HCT116 (cell line): ENCODE measurements around the gene NTNG2. TPM values are rescaled to one million over a fixed set of nuclear protein-coding genes. Genes with fewer than 3 reads are reported as not detected.
A peak's percentile ranks its signal among the peaks of the same experiment; 100 is the strongest.

ENCODE experiments used
- ATAC-seq: fragments of 200-7000 bp; cut with Tn5 transposase; 2 replicates; pipeline ENCODE4 v1.9.1; 2020; ENCODE audit warnings: mild to moderate bottlenecking, moderate library complexity
- BruUV-seq: library from RNA; stranded (reverse); fragments of 400-500 nt; replicated peaks from 2 replicates; lab custom pipeline; 2021; lab: Mats Ljungman, UMichigan
- CTCF ChIA-PET: fragments of 300-600 bp; sonication (Branson Sonifier 250); formaldehyde crosslinking; loops from one replicate; lab custom pipeline; 2021; ENCODE audit warnings: antibody characterized with exemption; lab: Charles Lee
- POLR2A ChIA-PET: fragments of 300-600, 350-600 bp; sonication (Branson Sonifier 250); formaldehyde crosslinking; loops from one replicate; lab custom pipeline; 2021; ENCODE audit warnings: antibody characterized with exemption; lab: Charles Lee
- RAD21 ChIA-PET, 2 experiments: fragments of 300-600 bp; sonication (Branson Sonifier 250); formaldehyde crosslinking; loops; one replicate each; lab custom pipeline; 2023; ENCODE audit warnings: low total read pairs in 2 of 2; ENCODE audit not compliant: uncharacterized antibody in 2 of 2, unreplicated experiment in 2 of 2, low non-redundant PET in 1 of 2; lab: Charles Lee
- DNase-seq: peaks from one replicate; pipeline ENCODE4 v3.0.0-alpha.2; 2010; ENCODE audit warnings: low read depth, low spot score
- H2AFZ ChIP-seq: fragments of 200-600 bp; shearing (Covaris generic), sonication (generic); 2 replicates; pipeline ENCODE4 v1.6.1; 2017; ENCODE audit warnings: low read depth, mixed run types, mixed read lengths, antibody characterized with exemption, low read length; ENCODE audit not compliant: poor library complexity, severe bottlenecking
- H3K27ac ChIP-seq: 2 replicates; pipeline ENCODE4 v1.5.1; 2012; ENCODE audit warnings: low read depth, low read length
- H3K27me3 ChIP-seq: fragments of 200-600 bp; sonication (generic); 2 replicates; pipeline ENCODE4 v1.6.1; 2016; ENCODE audit warnings: mixed run types, low read length, mixed read lengths; ENCODE audit not compliant: insufficient read depth
- H3K36me3 ChIP-seq, 2 experiments: fragments of 200-500 bp in 1 of 2; fragments of 200-600 bp in 1 of 2; sonication (Bioruptor generic) in 1 of 2; sonication (generic) in 1 of 2; 2 replicates each; pipeline versions ENCODE4 v1.5.1 to v1.6.1; 2014 to 2016; ENCODE audit warnings: low read length in 2 of 2, inconsistent platforms in 1 of 2, mixed read lengths in 1 of 2, mixed run types in 1 of 2; ENCODE audit not compliant: insufficient read depth in 2 of 2, control insufficient read depth in 1 of 2
- H3K4me1 ChIP-seq, 2 experiments: fragments of 200-600 bp in 1 of 2; sonication (generic) in 1 of 2; 2 replicates each; pipeline versions ENCODE4 v1.5.1 to v1.6.1; 2012 to 2017; ENCODE audit warnings: low read length in 2 of 2, inconsistent platforms in 1 of 2, mild to moderate bottlenecking in 1 of 2, mixed read lengths in 1 of 2, mixed run types in 1 of 2, moderate library complexity in 1 of 2; ENCODE audit not compliant: insufficient read depth in 2 of 2, control insufficient read depth in 1 of 2
- H3K4me2 ChIP-seq: fragments of 200-600 bp; sonication (generic); 2 replicates; pipeline ENCODE4 v1.6.1; 2017; ENCODE audit warnings: mixed run types, low read length, mixed read lengths
- H3K4me3 ChIP-seq, 2 experiments: fragments of 200-600 bp in 1 of 2; sonication (generic) in 1 of 2; replicated peaks in 1 of 2; 2 replicates each; pipeline ENCODE4 v1.5.1; 2011 to 2016; ENCODE audit warnings: low read length in 2 of 2, control low read depth in 1 of 2, low read depth in 1 of 2, mild to moderate bottlenecking in 1 of 2, mixed read lengths in 1 of 2, mixed run types in 1 of 2
- H3K79me2 ChIP-seq: fragments of 200-600 bp; sonication (generic); 2 replicates; pipeline ENCODE4 v1.6.1; 2017; ENCODE audit warnings: mild to moderate bottlenecking, mixed run types, low read length, moderate library complexity, mixed read lengths; ENCODE audit not compliant: insufficient read depth
- H3K9ac ChIP-seq: fragments of 200-600 bp; sonication (generic); 2 replicates; pipeline ENCODE4 v1.6.1; 2016; ENCODE audit warnings: low read length, mixed read lengths
- H3K9me2 ChIP-seq: fragments of 200-600 bp; sonication (generic), shearing (Covaris generic); 2 replicates; pipeline ENCODE4 v1.6.1; 2017; ENCODE audit warnings: mixed run types, mild to moderate bottlenecking, moderate library complexity; ENCODE audit not compliant: insufficient read depth
- H3K9me3 ChIP-seq, 2 experiments: fragments of 200-500 bp in 1 of 2; fragments of 200-600 bp in 1 of 2; sonication (Bioruptor generic) in 1 of 2; sonication (generic) in 1 of 2; 2 replicates each; pipeline ENCODE4 v1.6.1; 2014 to 2017; ENCODE audit warnings: low read length in 2 of 2, mixed read lengths in 2 of 2, inconsistent platforms in 1 of 2, low read depth in 1 of 2, mild to moderate bottlenecking in 1 of 2, mixed run types in 1 of 2, moderate library complexity in 1 of 2; ENCODE audit not compliant: control insufficient read depth in 1 of 2, insufficient read depth in 1 of 2
- H4K20me1 ChIP-seq: fragments of 200-600 bp; sonication (generic), shearing (Covaris generic); 2 replicates; pipeline ENCODE4 v1.6.1; 2017; ENCODE audit warnings: mixed run types, mild to moderate bottlenecking, moderate library complexity; ENCODE audit not compliant: insufficient read depth
- CBX3 ChIP-seq: IDR thresholded peaks from 2 replicates; pipeline ENCODE4 v1.6.1; 2012; ENCODE audit warnings: low read depth
- CEBPB ChIP-seq: IDR thresholded peaks from 2 replicates; pipeline ENCODE4 v1.6.1; 2012; ENCODE audit warnings: low read depth
- EZH2 ChIP-seq: fragments of 200-600 bp; sonication (generic); IDR thresholded peaks from 2 replicates; pipeline ENCODE4 v1.6.1; 2017; ENCODE audit warnings: antibody characterized with exemption, mixed run types
- EZH2phosphoT487 ChIP-seq: fragments of 200-600 bp; IDR thresholded peaks from 2 replicates; pipeline ENCODE4 v1.6.1; 2018; ENCODE audit warnings: antibody characterized with exemption, borderline replicate concordance
- FOSL1 ChIP-seq: IDR thresholded peaks from 2 replicates; pipeline ENCODE4 v1.6.1; 2012; ENCODE audit warnings: low read depth
- JUND ChIP-seq: IDR thresholded peaks from 2 replicates; pipeline ENCODE4 v1.6.1; 2012
- RAD21 ChIP-seq: IDR thresholded peaks from 2 replicates; pipeline ENCODE4 v1.6.1; 2012; ENCODE audit warnings: low read depth, mild to moderate bottlenecking
- TCF7L2 ChIP-seq: IDR thresholded peaks from 2 replicates; pipeline ENCODE4 v1.7.0; 2011; ENCODE audit warnings: borderline replicate concordance, inconsistent platforms; ENCODE audit not compliant: insufficient read depth, insufficient read length; ENCODE audit errors: extremely low read depth
- ZFX ChIP-seq: fragments of 450-650 bp; IDR thresholded peaks from 2 replicates; pipeline ENCODE4 v1.6.1; 2017
- intact Hi-C: fragments of 100-400 bp; cut with micrococcal nuclease; formaldehyde crosslinking; loops from 2 replicates; pipeline ENCODE4 v1.10.0; 2022
- total RNA-seq: library from RNA; stranded (reverse); gene quantifications from one replicate; pipeline ENCODE4 v1.2.1, GENCODE V29; 2021; ENCODE audit not compliant: unreplicated experiment
- TF ChIP-seq, protein P1 (sequence below), 3 experiments: fragments of 200-600 bp in 1 of 3; sonication (generic) in 1 of 3; IDR thresholded peaks in 2 of 3; conservative IDR thresholded peaks in 1 of 3; 2 replicates each; pipeline ENCODE4 v1.5.1; 2012 to 2017; ENCODE audit warnings: low read depth in 2 of 3, low read length in 2 of 3, antibody characterized with exemption in 1 of 3, borderline replicate concordance in 1 of 3, control low read depth in 1 of 3, mild to moderate bottlenecking in 1 of 3, mixed read lengths in 1 of 3, mixed run types in 1 of 3, moderate library complexity in 1 of 3; ENCODE audit not compliant: insufficient read depth in 1 of 3
- TF ChIP-seq, protein P2 (sequence below): IDR thresholded peaks from 2 replicates; pipeline ENCODE4 v1.6.1; 2012

Gene NTNG2
- total RNA-seq, 1 experiment from 2014 or later = 2.5 TPM

DNA sequence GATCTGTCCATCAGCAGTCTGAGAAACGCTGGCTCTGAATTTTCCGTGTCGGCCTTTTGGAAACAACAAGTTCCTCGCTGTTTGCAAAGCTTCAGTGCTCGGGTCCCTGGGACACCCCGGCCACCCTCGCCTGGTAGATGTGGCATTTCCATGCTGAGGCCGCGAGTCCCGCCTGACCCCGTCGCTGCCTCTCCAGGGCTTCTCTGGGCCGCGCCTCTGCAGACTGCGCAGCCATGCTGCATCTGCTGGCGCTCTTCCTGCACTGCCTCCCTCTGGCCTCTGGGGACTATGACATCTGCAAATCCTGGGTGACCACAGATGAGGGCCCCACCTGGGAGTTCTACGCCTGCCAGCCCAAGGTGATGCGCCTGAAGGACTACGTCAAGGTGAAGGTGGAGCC lies 4.7 kb downstream of the NTNG2 start:
- peak; percentile 82 for ATAC-seq

More for the DNA sequence above, 4.7 kb downstream of the NTNG2 start:
- no peak for DNase-seq
- no peaks in the 10 kb centered on the region for H3K9me3 ChIP-seq
- peaks cover 13% of the 10 kb centered on the region; the same call in 1 of the 2 replicates for H3K27me3 ChIP-seq
- no peak for TF ChIP-seq JUND
- no peak for TF ChIP-seq EZH2phosphoT487
- no peak for TF ChIP-seq CEBPB
- no peak for TF ChIP-seq FOSL1
- TF ChIP-seq TCF7L2 = no peak
- no peak for TF ChIP-seq EZH2
- no peak; the same call in 1 of the 2 replicates for TF ChIP-seq ZFX
- TF ChIP-seq CBX3 = no peak
- TF ChIP-seq, protein P1, sequence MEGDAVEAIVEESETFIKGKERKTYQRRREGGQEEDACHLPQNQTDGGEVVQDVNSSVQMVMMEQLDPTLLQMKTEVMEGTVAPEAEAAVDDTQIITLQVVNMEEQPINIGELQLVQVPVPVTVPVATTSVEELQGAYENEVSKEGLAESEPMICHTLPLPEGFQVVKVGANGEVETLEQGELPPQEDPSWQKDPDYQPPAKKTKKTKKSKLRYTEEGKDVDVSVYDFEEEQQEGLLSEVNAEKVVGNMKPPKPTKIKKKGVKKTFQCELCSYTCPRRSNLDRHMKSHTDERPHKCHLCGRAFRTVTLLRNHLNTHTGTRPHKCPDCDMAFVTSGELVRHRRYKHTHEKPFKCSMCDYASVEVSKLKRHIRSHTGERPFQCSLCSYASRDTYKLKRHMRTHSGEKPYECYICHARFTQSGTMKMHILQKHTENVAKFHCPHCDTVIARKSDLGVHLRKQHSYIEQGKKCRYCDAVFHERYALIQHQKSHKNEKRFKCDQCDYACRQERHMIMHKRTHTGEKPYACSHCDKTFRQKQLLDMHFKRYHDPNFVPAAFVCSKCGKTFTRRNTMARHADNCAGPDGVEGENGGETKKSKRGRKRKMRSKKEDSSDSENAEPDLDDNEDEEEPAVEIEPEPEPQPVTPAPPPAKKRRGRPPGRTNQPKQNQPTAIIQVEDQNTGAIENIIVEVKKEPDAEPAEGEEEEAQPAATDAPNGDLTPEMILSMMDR (IDR thresholded peaks at IDR 0.05 in 2 of 3, conservative IDR thresholded peaks at IDR 0.05 in 1 of 3; ENCODE audit: borderline replicate concordance in 1 of 3, insufficient read depth in 1 of 3, low read depth in 2 of 3, low read length in 2 of 3) = peak; percentile 43 to 73 (median 58); a peak in 5 of 6 replicates
- TF ChIP-seq, protein P2, sequence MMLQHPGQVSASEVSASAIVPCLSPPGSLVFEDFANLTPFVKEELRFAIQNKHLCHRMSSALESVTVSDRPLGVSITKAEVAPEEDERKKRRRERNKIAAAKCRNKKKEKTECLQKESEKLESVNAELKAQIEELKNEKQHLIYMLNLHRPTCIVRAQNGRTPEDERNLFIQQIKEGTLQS = no peak
- TF ChIP-seq RAD21 = peak; percentile 49
- TF ChIP-seq, all 23 proteins: peak for 2
- POLR2A ChIA-PET = no interaction called here
- Histone ChIP-seq H3K79me2 (no peaks in the 10 kb centered on the region), H3K27ac (no peak overlapping the region), H3K4me1 (peaks cover 2 to 9% of the 10 kb centered on the region in 2 experiments; a peak in 3 of 4 replicates), H3K9ac (no peak overlapping the region), H3K4me3 (no peak overlapping the region), H2AFZ (no peak overlapping the region), H4K20me1 (no peaks in the 10 kb centered on the region), H3K9me2 (no peaks in the 10 kb centered on the region), H3K4me2 (no peak overlapping the region), H3K36me3 (no peaks in the 10 kb centered on the region)
- CTCF ChIA-PET = interaction anchor here (1.7 to 6.4 kb wide), 3 partner anchors 8 to 102 kb away, joined by 5 to 154 read pairs (median 7); no protein-coding TSS in a partner anchor
- RAD21 ChIA-PET = no interaction called here
- BruUV-seq = no TSS peak
- intact Hi-C loops = loop anchor here (5.0 kb wide), 1 partner anchor 404 kb away; no protein-coding TSS in a partner anchor
